Measurements from ENCODE around the gene TAB3. TPM values are rescaled to one million over a fixed set of nuclear protein-coding genes. Genes with fewer than 3 reads are reported as not detected.

The TAB3 gene
- total RNA-seq: 12.6 TPM
- long read RNA-seq, partial matches to known transcripts: 1 of 5 reads
- long read RNA-seq, other reads (novel, unspliced or antisense): 4 of 5 reads

GRCh38 chrX:30889147-30890140, at the start of gene TAB3:
TSS of gene TAB3 (minus strand) at chrX:30889254. CDS start at chrX:30859588, 29,666 bp downstream.
- DNase-seq: peak; percentile 92
- no peaks in the 10 kb centered on the region for H3K36me3 ChIP-seq
- peak within 1 kb of the TSS; percentile 86 for H3K4me3 ChIP-seq
- TF ChIP-seq CTCF (IDR thresholded peaks at IDR 0.05; ENCODE audit: borderline replicate concordance): no peak
- no peaks in the 10 kb centered on the region for H3K9me3 ChIP-seq (replicated peaks)
- H3K4me1 ChIP-seq: peaks cover 28% of the 10 kb centered on the region
- peak within 1 kb of the TSS; percentile 89 for H3K27ac ChIP-seq (replicated peaks)
- no peaks in the 10 kb centered on the region for H3K27me3 ChIP-seq (ENCODE audit: low read depth)
- intact Hi-C loops (cut with micrococcal nuclease): no loop called here

- TF ChIP-seq CTCF (IDR thresholded peaks at IDR 0.05; ENCODE audit: borderline replicate concordance): no peak
- Histone ChIP-seq H3K4me1 (no peaks in the 10 kb centered on the region), H3K27ac (replicated peaks) (no peak overlapping the region), H3K27me3 (ENCODE audit: low read depth) (no peaks in the 10 kb centered on the region), H3K9me3 (replicated peaks) (no peaks in the 10 kb centered on the region), H3K36me3 (no peaks in the 10 kb centered on the region), H3K4me3 (no peak overlapping the region)
- intact Hi-C loops (cut with micrococcal nuclease): no loop called here
- no peak for DNase-seq
These were observed 49.2 kb upstream of the TAB3 start for GRCh38 chrX:30938295-30938694.

- no peaks in the 10 kb centered on the region for H3K4me1 ChIP-seq
- intact Hi-C loops (cut with micrococcal nuclease): no loop called here
- H3K4me3 ChIP-seq: no peak overlapping the region
- H3K9me3 ChIP-seq (replicated peaks): no peaks in the 10 kb centered on the region
- TF ChIP-seq CTCF (IDR thresholded peaks at IDR 0.05; ENCODE audit: borderline replicate concordance): peak; percentile 12
- no peak for DNase-seq
- H3K27ac ChIP-seq (replicated peaks): no peak overlapping the region
- H3K27me3 ChIP-seq (ENCODE audit: low read depth): no peaks in the 10 kb centered on the region
- H3K36me3 ChIP-seq: no peaks in the 10 kb centered on the region
These were observed 46.9 kb upstream of the TAB3 start for GRCh38 chrX:30935985-30936384.

- no peak for TF ChIP-seq CTCF (IDR thresholded peaks at IDR 0.05; ENCODE audit: borderline replicate concordance)
- Histone ChIP-seq H3K9me3 (replicated peaks) (no peaks in the 10 kb centered on the region), H3K36me3 (no peaks in the 10 kb centered on the region), H3K4me1 (no peaks in the 10 kb centered on the region), H3K27ac (replicated peaks) (no peak overlapping the region), H3K4me3 (no peak overlapping the region), H3K27me3 (ENCODE audit: low read depth) (no peaks in the 10 kb centered on the region)
- no peak for DNase-seq
- intact Hi-C loops (cut with micrococcal nuclease): no loop called here
These were observed 42.9 kb upstream of the TAB3 start for GRCh38 chrX:30931920-30932319.

GRCh38 chrX:30930679-30931078, 41.6 kb upstream of the TAB3 start:
- no peaks in the 10 kb centered on the region for H3K4me1 ChIP-seq
- no peak overlapping the region for H3K4me3 ChIP-seq
- intact Hi-C loops (cut with micrococcal nuclease): no loop called here
- H3K36me3 ChIP-seq: no peaks in the 10 kb centered on the region
- H3K9me3 ChIP-seq (replicated peaks): no peaks in the 10 kb centered on the region
- no peak for DNase-seq
- no peak overlapping the region for H3K27ac ChIP-seq (replicated peaks)
- H3K27me3 ChIP-seq (ENCODE audit: low read depth): no peaks in the 10 kb centered on the region
- TF ChIP-seq CTCF (IDR thresholded peaks at IDR 0.05; ENCODE audit: borderline replicate concordance): no peak
